CD1c-positive myeloid dendritic cell (primary cell): ENCODE data around the gene DUSP9.

Source experiments
- DNase-seq: peaks from one replicate; pipeline ENCODE4 v3.0.0-alpha.2; 2016; ENCODE audit errors: extremely low spot score

DUSP9 gene

DNA sequence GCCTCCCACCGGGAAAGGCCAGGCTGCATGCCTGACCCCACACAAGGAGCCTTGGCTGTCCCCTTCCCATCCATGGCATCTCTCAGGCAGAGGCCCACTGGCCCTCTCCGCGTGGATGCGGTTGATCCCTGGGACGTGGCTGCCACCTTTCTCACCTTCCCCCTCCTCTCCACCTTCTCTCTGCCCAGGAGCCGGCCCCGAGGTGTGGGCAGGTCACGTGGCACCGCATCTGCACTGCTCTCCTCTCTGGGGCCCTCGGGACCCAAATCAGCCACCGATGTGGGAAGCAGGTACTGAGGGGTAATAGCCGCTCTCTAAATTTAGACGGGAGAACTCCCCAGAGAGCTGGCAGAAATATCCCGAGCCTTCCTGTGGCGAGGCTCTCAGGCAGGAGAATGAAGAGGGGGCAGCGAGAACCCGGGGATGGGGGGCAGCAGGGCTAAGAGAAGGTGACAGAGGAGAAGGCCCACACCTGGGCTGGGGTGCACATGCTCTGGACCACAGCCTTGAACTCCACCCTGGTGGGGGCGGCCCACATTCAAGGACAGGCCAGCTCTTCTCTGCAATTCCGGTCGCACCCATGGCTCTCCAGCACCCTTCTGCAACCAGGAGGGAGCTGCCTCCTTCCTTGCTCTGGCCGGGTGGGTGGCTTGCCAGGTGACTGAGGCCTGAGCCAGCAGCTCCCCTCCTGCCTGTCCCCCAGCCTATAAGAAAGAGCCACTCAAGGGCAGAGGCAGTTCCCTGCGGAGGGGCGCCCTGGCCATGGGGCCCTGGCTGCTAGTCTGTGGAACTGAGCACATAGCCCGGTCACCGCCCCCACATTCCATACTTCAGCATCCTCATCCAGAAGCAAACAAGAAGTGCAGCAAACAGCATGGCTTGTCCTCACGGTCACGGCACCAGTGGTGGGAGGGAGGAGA lies 9.6 kb upstream of the DUSP9 start:
- no peak for DNase-seq

DNA sequence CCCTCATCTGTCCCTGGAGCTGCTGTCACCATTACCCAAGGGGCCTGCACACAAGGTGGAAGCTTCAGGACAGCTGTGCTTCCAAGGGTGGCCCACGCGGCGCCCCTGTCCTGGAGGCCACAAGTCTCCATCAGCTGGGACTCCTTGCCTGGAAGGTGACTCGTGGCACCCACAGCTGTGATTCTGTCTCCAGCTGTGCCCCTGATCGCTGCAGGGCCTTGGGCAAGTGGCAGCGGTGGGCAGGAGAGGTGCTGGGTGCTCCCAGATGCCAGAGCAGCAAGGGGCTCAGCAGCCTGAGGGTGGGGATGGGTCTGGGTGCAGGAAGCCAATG lies 9.0 kb upstream of the DUSP9 start:
- no peak for DNase-seq

DNA sequence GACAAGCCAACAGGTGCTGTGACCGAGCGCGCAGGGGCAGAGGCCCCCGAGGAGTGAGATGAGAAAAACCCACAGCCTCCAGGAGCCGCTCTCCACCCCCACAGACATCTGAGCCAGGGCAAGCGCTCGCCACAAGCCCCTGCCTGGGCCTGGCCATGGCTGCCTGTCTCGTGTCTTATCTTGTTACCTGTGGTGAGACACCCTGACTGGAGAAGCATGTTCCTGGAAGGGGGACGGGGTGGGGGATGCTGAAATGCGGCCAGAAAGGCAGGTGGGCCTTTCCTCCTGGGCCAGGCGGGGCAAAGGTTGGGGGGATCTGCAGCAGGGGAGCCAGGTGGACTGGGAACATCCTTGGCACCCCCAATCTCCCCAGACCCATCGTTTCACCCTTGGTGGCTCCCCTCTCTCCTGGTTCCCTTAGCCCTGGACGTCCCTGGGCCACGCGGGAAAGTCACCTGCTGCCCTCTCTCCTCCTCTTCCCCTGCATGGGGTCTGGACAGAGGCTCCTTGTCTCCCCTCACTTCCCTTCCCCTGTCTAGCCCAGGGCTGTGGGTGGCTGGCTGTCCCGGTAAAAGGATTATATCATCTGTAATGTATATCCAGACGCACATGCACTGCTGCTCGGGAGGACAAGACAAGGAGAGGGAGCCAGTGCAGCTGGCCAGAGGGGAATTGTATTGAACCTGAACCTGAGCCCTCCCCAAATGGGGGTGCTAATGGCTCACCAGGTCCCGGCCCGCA lies 8.4 kb upstream of the DUSP9 start:
- DNase-seq = no peak

DNA sequence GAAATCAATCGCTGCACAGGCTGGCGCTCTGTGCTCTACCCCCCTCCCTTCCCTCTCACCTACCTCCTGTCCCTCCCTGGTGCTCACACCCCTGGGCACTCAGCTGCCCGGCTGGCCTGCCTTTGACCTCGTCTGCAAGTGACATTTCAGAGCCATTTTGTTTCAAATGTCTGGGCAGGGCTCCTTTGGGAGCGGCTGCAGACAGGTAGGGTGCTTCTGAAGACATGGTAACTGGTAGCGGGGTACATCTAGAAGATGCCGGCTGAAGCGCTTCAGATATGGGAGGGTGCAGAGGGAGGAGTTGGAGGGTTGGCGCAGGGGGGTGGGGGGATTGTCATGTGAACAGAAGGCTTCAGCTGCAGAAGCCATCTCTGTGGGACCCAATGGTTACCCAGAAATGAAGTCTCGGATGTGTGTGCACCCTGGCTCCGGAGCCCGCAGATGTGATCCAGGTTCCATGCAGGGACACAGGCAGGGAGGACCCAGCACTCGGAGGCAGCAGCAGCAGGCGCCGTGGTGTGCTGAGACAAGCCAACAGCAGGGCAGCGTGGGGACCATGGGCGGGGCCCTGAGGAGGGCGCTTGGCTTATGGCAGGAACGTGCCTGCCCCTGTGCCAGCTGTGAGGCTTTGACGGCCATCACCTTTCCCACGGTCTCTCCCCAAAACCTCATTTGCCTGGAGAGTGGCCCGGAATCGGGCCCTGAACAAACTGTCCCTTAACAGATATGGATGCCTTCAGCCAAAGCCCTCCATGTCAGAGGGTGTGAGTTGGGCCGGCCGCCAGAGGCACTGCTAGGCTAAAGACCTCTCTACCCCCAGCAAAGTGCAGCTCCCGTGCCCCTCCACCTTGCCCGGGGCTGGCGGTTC lies 7.6 kb upstream of the DUSP9 start:
- no peak for DNase-seq

DNA sequence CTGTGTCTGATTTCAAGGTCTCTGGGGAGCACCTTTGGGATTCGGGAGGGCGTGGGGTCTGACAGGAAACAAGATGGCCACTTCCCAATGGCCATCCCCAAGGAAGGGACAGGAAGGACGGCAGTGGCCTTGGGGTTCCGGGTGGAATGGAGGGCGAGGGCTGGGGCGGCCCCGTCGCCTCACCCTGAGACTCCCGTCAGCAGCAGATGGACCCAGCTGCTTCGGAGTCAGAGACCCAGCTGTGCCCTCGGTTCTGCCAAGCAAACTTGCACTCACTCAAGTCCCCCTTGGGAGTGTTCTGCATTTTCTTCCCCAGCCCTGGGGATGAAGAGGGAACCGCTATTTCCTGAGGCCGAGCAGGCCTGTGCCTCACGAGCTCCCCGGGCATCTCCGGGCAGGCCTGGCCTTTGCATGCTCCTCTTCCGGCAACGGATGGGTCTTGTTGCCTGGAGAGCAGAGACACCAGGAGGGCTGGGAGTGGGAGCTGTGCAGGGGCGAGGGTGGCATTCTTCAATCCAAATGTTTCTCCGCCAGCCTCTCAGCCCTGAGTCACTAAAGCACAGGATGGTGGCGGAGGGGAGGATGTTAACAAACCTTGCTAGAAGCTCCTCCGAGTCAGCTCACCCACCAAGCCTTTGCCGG lies 6.8 kb upstream of the DUSP9 start:
- DNase-seq = no peak

DNA sequence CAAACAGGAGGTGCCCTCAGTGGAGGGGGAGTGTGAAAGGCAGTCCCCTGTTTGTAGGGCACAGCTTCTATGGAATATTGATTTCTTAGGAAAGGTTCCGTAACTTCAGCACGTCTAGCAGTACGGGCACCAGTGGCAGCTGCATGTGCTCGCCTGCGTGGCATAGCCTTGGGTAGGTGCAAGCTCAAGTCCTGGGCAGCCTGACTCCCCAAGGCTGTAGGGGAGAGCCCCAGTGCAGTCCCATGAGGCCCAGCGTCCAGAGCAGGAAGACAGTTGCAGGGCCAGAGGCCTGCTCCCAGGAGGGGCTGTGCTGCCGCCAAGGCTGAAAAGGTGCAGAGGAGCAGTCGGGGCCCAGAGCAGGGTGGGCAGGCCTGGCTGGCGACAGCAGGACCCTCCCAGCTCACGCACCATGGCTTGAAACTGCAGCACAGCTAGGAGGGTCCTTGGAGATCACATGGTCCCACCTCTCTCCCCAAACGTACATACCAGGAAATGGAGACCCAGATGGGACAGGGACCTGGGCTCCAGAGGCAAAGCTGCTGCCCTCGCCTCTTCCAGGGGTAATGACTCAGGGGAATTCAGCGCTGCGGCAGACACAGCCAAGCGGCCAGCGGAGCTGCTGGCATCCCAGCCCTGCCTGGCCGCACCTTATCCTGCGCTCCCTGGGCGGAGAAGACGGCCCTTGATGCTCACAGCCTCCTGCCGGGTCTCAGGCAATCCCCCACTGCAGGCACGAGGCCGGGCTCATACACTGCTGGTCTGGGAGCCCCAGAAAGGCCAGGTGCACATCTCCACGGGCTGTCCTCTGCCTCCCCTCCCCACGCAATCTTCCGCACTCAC lies 6.0 kb upstream of the DUSP9 start:
- DNase-seq = no peak

DNA sequence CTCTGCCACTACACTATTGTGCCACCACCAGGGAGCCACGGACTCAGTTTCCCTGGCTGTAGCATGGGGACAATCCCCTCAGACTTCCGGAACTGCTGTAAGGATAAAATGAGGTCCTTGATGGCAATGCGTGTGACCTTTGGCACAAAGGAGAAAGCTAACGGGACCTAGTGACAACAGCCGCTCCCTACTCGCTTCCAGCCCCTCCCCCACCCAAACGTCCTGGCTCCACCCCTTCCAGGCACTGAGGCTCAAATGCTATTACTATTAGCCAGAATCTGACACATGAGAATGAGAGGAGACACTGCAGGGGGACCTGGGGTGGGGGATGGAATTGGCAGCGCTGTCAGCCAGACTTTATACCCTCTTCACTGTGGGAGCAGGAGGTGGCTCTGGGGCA lies 5.4 kb upstream of the DUSP9 start:
- no peak for DNase-seq

DNA sequence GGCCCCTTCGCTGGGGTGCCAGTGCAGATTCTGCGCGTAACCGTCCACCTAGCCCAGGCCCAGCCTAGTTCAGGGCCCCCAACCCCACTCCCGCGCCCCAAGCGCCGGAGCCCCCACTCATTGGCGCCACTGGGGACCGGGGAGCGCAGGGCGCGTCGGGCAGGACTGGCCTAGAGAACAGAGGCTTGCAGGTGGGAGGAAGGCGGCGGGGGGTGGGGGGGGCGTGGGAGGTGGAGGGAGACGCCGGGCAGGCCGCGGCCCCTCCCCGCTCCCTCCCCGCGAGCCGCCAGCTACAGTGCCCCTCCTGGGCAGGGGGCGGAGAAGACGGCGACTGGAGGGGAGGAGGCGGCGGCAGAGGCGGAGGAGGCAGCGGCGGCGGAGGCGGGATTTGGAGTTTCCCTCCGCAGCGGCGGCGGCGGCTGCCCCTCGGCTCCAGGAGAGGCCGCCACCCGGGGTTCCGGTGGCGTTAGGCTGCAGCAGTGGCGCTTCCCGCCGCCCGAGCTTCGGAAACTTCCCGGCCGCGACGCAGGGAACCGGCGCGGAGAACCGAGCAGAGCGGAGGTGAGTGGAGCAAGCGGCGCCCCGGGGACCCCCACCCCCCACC lies 4.8 kb upstream of the DUSP9 start:
- no peak for DNase-seq

DNA sequence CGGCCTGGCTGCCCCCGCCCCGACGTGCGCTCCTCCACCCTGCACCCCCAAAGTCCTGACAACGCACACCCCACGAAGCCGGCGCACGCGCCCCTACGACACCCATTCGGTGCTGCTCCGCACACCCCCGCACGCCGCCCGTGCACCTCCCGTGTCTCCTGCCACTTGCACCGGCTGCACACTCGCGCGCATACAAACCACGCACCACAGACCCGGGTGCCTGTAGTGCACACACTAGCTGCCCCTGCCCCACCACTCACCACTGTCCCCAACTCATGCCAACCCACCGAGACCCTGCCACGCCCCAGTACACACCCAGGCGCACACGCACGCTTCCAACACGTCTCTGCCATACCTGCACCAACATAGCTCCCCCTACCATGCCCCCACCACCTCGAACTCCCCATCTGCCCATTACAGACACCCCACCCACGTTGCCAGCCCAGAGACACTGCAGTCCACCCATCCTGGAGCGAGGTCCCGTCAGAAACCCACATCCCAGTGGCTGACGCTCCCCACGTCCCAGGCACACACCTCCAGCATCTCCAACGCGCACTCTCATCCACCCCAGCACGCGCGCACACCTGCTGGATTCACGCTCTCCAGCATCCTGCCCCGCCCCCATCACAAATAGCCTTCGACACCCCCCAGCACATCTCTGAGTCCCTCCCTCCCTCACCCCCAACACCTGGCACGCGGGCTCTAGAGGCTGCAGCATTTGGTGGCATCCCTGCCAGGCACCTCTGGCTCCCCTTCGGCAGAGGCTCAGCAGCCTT lies 4.2 kb upstream of the DUSP9 start:
- no peak for DNase-seq

DNA sequence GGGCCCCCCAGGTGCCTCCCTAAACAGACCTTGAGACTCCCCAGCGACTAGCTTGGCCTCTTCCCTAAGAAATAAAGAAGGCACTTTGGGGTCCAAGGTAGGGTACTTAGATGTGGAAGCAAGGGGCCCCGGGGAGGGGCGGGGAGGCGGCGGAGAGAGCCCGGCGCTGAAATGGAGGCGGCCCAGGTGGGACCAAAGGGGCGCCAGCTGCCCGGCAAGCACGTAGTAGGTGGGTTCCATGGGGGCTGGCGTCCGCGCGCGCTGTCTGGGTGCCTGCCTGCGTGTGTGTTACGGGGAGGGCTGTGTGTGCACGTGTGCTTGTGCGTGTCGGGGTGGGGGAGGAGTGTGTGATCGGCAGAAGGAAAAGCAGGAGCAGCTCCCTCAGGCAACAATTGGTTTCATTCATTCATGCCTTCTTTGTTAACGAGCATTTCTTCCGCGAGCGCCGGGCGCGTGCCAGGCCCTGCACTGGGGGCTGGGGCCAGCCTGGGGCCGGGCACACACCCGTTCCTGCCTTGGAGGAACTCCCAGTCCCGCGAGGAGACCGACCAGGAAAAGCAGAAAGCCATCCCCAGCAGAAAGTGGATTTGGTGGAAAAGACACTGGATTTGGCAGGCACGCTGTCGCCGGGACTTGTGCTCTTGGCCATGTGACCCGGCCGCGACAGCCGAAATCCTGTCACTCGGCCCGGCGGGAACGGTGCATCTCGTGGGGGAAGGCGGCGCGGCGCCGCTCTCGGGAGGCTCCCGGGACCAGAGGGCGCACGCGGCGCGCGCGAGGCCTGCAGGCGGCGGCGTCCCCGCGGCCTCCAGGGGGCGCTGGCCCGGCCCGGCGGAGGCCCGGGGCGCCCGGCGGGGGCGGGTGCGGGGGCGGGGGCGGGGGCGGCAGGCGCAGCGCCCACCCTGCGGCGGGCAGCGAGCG lies 3.3 kb upstream of the DUSP9 start:
- DNase-seq = peak; percentile 26

DNA sequence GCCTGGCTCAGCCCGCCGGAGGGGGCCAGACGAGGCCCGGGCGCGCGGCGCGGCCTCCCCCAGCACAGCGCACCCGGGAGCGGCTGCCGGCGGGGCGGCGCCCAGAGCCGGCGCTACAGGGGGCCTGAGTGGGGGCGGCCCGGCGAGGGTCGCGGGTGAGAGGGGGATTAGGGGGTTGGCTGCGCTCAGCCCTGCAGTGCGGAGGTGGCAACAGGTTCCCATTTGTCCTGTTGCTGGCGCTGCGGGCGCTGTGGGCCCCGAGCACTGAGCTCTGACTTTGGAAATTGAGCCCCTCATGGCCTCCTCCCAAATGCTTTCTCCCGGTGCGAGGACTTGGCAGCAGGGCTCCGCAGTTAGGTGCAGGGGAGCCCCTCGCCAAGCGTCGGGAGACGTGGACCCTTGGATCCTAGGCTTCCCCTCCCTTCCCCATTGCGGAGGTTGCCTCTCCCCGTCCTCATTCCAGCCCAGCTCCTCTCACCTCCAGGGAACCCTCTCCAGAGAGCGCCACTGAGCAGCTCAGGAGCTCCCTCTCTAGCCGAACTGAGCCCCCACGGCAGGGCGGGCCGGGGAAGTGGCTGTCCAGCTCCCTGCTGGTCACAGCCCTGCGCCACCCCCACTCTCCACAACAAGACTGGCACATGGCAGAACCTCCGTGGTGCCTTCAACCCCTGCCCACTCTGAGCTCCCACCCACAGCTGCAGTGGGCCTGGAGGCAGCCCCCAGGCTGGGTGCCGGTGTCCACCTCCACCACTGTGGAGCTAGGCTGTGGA lies 2.5 kb upstream of the DUSP9 start:
- no peak for DNase-seq

DNA sequence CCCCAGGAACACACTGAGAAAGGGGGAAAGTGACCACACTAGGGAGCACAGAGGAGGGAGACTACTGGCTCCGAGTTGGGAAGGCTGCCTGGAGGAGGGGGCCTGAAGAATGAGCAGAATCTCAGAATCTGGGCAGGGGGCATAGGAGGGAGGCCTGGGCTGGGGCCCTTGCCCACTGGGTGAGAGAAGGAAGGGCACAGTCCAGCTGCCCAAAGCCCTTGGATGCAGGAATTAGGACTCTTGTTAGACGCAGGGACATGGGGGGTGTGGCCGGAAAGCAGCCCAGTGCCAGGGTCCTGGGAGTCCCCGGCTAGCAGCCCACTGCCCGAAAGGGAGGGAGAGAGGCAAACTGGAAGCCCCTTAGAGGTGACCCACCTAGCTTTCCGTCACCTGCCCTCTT lies 1.9 kb upstream of the DUSP9 start:
- DNase-seq = no peak

DNA sequence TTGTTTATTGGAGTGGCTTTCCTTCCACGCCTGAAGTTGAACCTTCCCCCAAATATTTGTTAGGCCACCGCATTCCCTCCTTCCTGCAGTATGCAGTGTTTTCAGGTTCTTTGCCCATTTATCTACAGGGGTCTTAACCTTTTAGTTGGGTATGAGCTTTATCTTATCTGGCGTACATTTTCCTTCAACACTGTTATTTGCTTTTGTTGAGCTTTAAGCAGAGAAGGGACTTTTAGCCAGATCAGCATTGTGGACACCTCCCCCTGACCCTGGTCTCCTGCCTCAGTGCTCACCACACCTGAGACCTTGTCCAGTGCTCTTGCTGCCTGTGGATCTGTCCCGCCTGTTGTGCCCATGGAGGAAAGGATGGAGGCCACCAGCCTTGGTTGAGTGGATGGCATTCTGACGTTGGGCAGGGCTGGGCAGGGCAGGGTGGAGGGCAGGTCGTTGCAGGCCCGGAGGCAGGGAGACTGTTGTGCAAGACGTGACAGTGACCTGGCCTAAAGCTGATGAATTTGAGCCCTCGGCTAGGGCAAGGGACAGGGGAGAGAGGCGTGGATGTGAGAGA lies 998 bp upstream of the DUSP9 start:
- no peak for DNase-seq

DNA sequence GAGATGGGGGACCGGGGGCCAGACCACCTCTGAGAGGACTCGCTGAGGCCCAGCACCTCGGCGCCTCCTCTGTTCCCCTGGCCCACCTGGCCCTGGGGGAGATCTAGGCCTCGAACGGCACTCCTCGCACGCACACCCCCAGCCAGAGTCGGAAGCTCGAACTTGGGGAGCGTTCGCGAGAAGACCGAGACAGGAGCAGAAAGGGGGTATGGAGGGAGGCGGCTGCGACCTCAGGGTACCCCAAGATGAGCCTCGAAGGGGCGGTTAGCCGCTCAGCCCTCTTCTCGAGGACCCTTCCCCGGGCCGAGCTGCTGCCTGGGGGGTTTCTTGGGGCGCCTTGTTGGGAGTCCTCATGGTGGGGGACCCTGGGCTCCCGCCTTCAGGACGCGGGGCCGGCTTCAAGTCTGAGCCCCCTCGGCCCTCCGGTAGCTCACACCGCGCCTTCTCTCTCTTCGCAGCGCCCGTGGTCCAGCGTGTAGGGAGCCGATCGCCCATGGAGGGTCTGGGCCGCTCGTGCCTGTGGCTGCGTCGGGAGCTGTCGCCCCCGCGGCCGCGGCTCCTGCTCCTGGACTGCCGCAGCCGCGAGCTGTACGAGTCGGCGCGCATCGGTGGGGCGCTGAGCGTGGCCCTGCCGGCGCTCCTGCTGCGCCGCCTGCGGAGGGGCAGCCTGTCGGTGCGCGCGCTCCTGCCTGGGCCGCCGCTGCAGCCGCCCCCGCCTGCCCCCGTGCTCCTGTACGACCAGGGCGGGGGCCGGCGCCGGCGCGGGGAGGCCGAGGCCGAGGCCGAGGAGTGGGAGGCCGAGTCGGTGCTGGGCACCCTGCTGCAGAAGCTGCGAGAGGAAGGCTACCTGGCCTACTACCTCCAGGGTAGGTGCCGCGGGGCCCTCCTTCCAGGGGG lies 706 bp downstream of the DUSP9 start:
- no peak for DNase-seq

DNA sequence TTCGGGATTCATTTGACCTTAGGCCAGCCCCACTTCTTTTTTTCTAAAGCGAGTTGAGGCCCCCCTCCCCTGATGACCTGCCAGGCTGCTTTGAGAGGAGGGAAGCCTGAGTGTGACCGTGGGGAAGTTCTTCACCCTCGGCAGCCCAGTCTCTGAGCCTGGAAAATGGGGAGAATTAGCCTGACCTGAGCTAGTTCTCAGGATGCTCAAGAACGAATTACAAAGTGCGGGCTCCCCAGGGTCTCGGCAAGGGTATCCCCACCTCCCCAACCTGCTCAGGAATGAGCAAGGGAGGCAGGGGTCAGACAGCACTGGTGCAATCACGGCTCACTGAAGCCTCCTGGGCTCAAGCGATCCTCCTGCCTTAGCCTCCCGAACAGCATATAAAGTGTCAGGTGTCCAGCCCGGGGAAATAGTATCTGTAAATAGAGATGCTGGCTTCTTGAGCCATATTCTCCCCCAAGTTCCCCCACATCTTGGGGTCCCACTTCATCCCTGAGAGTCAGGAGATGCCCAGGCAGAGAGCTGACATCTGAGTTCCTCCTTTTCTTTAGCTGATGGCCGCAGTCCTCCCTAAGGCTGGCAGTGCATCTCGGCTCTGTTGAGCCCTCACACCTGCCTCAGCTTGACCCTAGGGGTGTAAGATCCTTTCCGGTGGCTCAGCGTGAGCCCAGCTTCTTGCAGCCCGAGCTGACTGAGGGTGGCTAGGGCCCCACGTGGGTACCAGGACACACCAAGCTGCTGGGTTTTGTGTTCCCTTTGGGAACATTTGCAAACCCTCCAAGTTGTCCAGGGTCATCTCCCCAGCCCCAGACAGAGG lies 1.6 kb downstream of the DUSP9 start:
- DNase-seq = no peak
